H1 (cell line): Measurements from ENCODE around the gene ANKFY1.

ENCODE experiments used
- CHD2 ChIP-seq: IDR thresholded peaks from 2 replicates; pipeline ENCODE4 v1.6.1; 2012; ENCODE audit warnings: low read length, improper control_type of control experiment
- CTCF ChIP-seq, 3 experiments: IDR thresholded peaks; 1 replicate in 2 of 3; 2 replicates in 1 of 3; pipeline versions ENCODE4 v1.5.1 to v1.6.1; 2011; ENCODE audit warnings: low read length in 3 of 3, mild to moderate bottlenecking in 3 of 3, inconsistent platforms in 2 of 3, low read depth in 1 of 3, moderate library complexity in 1 of 3; ENCODE audit not compliant: insufficient read depth in 1 of 3; ENCODE audit errors: control extremely low read depth in 1 of 3
- EGR1 ChIP-seq: IDR thresholded peaks from 2 replicates; pipeline ENCODE4 v1.6.1; 2011; ENCODE audit warnings: low read depth, low read length, borderline replicate concordance
- EP300 ChIP-seq, 2 experiments: IDR thresholded peaks; 1 replicate in 1 of 2; 2 replicates in 1 of 2; pipeline ENCODE4 v1.6.1; 2011 to 2012; ENCODE audit warnings: low read depth in 2 of 2, low read length in 2 of 2, mild to moderate bottlenecking in 2 of 2, borderline replicate concordance in 1 of 2, inconsistent platforms in 1 of 2, moderate library complexity in 1 of 2
- HDAC2 ChIP-seq, 2 experiments: fragments of 300-600 bp in 1 of 2; sonication (generic) in 1 of 2; IDR thresholded peaks; 2 replicates each; pipeline ENCODE4 v1.6.1; 2011 to 2012; ENCODE audit warnings: low read depth in 2 of 2, low read length in 2 of 2, mild to moderate bottlenecking in 2 of 2, moderate library complexity in 2 of 2, borderline replicate concordance in 1 of 2, inconsistent platforms in 1 of 2
- MAX ChIP-seq: IDR thresholded peaks from 2 replicates; pipeline ENCODE4 v1.6.1; 2012; ENCODE audit warnings: inconsistent platforms
- NRF1 ChIP-seq: IDR thresholded peaks from 2 replicates; pipeline ENCODE4 v1.6.1; 2011; ENCODE audit warnings: mild to moderate bottlenecking, low read depth, low read length, improper control_type of control experiment
- RFX5 ChIP-seq: IDR thresholded peaks from 2 replicates; pipeline ENCODE4 v1.6.1; 2011; ENCODE audit warnings: low read depth, low read length, improper control_type of control experiment, borderline replicate concordance
- SIN3A ChIP-seq, 2 experiments: IDR thresholded peaks in 1 of 2; conservative IDR thresholded peaks in 1 of 2; 2 replicates each; pipeline ENCODE4 v1.6.1; 2011 to 2012; ENCODE audit warnings: low read length in 2 of 2, improper control_type of control experiment in 1 of 2, low read depth in 1 of 2, mild to moderate bottlenecking in 1 of 2
- SP1 ChIP-seq: IDR thresholded peaks from 2 replicates; pipeline ENCODE4 v1.6.1; 2011; ENCODE audit warnings: low read depth, low read length
- SUZ12 ChIP-seq: fragments of 200-600 bp; sonication (generic); IDR thresholded peaks from 2 replicates; pipeline ENCODE4 v1.6.1; 2012; ENCODE audit warnings: mild to moderate bottlenecking, inconsistent platforms, low read length, moderate library complexity, mixed read lengths
- TBP ChIP-seq: IDR thresholded peaks from 2 replicates; pipeline ENCODE4 v1.6.1; 2011; ENCODE audit warnings: low read depth, low read length, improper control_type of control experiment
- TEAD4 ChIP-seq: IDR thresholded peaks from 2 replicates; pipeline ENCODE4 v1.6.1; 2012; ENCODE audit warnings: low read depth, low read length, inconsistent platforms, mixed read lengths
- TF ChIP-seq, protein P1 (sequence below): IDR thresholded peaks from 2 replicates; pipeline ENCODE4 v1.6.1; 2012; ENCODE audit warnings: low read length, inconsistent platforms

- TF ChIP-seq CHD2 (no peak), TBP (no peak), CTCF (IDR thresholded peaks at IDR 0.05; ENCODE audit: control extremely low read depth in 1 of 3, insufficient read depth in 1 of 3, low read depth in 1 of 3, low read length in 3 of 3) (no peak), SIN3A (conservative IDR thresholded peaks at IDR 0.05 in 1 of 2, IDR thresholded peaks at IDR 0.05 in 1 of 2; ENCODE audit: low read depth in 1 of 2, low read length in 2 of 2) (no peak), SUZ12 (no peak), TEAD4 (no peak), RFX5 (no peak), EP300 (IDR thresholded peaks at IDR 0.05; ENCODE audit: borderline replicate concordance in 1 of 2, low read depth in 2 of 2, low read length in 2 of 2) (no peak), NRF1 (no peak), SP1 (no peak), HDAC2 (IDR thresholded peaks at IDR 0.05; ENCODE audit: borderline replicate concordance in 1 of 2, low read depth in 2 of 2, low read length in 2 of 2) (no peak), EGR1 (no peak), MAX (no peak)
- TF ChIP-seq, protein P1, sequence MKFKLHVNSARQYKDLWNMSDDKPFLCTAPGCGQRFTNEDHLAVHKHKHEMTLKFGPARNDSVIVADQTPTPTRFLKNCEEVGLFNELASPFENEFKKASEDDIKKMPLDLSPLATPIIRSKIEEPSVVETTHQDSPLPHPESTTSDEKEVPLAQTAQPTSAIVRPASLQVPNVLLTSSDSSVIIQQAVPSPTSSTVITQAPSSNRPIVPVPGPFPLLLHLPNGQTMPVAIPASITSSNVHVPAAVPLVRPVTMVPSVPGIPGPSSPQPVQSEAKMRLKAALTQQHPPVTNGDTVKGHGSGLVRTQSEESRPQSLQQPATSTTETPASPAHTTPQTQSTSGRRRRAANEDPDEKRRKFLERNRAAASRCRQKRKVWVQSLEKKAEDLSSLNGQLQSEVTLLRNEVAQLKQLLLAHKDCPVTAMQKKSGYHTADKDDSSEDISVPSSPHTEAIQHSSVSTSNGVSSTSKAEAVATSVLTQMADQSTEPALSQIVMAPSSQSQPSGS: no peak
Observed at GRCh38 chr17:4155980-4156620, 107.7 kb downstream of the ANKFY1 start.
